ENCODE measurements around the gene RIT2. TPM values are rescaled to one million over a fixed set of nuclear protein-coding genes. Genes with fewer than 3 reads are reported as not detected.

Gene RIT2
- total RNA-seq, 1 donor from 2014 or later: not detected

DNA sequence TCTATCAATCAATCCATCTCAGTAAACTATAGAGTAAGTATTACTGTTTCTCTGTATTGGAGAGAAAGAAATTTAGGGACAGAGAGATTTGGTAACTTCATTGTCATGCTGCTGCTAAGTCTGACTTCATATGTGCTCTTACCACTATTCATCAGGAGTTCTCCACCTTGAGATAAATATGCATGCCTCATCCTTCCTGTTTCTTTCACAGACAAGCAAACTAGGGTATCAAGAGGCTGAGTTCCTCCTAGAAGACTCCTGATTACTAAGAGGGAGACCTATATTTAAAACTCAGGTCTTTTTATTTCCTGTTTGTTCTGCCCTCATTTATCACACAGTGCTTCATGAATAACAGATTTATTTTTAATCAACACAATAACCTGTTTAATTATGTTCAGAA, 34.1 kb downstream of the RIT2 start:
- DNase-seq (ENCODE audit: low spot score): no peak

- DNase-seq (ENCODE audit: low spot score): no peak
Observed at GRCh38 chr18:43080671-43081070, 34.8 kb downstream of the RIT2 start.

GRCh38 chr18:43079422-43079821, 36.1 kb downstream of the RIT2 start:
- no peak for DNase-seq (ENCODE audit: low spot score)

DNA sequence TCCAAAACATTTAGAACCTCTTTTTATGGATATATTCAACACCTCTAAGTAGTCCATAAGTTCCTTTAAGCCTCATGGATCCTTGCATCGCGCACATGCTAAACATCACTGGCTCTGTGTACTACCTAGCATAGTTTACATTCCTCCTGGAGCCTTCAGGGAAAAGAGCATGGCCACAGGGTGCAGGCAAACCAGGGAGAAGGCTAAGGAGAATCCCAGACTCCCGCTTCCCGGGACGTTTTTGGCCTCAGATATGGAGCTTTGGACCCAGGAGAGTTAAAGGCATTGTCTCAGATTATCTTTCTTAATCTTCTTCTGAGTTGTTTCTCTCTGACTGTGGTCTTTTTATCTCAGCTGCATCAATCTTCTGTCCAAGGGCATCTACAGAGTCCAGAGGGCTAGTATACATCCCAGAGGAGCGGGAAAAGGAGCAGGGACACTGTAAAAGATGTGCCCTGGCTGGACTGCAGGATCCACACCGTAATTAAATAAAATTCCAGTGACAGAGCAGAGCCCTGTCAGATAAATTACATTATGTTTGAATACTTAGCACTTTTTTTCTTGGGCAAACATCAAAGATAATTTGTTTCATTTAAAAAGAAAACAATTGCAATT, 36.9 kb downstream of the RIT2 start:
- no peak for DNase-seq (ENCODE audit: low spot score)

- no peak for DNase-seq (ENCODE audit: low spot score)
Observed at GRCh38 chr18:43077510-43078308, 37.8 kb downstream of the RIT2 start.

- no peak for DNase-seq (ENCODE audit: low spot score)
Observed at GRCh38 chr18:43073771-43074170, 41.7 kb downstream of the RIT2 start.

DNA sequence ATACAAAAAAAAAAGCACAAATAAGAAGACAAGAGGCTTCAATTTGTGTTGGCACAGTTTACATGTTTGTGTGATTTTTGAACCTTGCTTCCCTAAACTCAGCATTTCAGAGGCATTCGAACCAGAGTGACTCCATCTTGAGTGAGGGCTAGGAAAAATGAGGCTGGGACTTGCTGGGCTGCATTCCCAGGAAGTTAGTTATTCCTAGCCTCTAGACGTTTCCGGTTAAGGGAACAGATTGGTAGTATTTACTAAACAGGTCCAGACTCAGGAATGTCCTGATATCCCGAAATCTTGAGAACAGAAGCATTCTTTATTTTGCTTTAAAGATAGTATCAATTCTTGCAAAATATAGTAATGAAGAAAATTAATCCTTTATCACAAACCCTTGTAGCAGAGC, 46.7 kb downstream of the RIT2 start:
- no peak for DNase-seq (ENCODE audit: low spot score)

- no peak for DNase-seq (ENCODE audit: low spot score)
Observed at GRCh38 chr18:43067570-43067969, 47.9 kb downstream of the RIT2 start.

GRCh38 chr18:43061816-43062215, 53.7 kb downstream of the RIT2 start:
- DNase-seq (ENCODE audit: low spot score): no peak

DNA sequence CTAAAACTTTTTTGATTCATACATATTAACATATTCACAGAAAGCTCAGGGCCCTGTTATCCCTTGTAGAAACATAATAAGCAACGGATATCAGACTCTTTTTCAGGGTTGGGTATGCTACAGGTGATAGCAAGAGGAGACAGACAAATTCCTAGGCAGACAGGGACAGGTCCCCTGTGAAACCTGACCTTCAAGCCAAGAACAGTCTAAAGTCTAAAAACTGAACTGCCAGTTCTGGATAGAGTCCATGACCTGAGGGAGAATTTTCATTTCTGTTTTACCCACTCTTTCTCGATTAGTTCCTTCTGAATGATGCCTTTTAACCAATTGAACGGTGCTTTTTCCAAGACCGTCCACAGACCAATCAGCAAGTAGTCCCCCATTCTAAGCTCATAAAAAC, 54.2 kb downstream of the RIT2 start:
- no peak for DNase-seq (ENCODE audit: low spot score)

- no peak for DNase-seq (ENCODE audit: low spot score)
Observed at GRCh38 chr18:43060020-43060419, 55.5 kb downstream of the RIT2 start.

DNA sequence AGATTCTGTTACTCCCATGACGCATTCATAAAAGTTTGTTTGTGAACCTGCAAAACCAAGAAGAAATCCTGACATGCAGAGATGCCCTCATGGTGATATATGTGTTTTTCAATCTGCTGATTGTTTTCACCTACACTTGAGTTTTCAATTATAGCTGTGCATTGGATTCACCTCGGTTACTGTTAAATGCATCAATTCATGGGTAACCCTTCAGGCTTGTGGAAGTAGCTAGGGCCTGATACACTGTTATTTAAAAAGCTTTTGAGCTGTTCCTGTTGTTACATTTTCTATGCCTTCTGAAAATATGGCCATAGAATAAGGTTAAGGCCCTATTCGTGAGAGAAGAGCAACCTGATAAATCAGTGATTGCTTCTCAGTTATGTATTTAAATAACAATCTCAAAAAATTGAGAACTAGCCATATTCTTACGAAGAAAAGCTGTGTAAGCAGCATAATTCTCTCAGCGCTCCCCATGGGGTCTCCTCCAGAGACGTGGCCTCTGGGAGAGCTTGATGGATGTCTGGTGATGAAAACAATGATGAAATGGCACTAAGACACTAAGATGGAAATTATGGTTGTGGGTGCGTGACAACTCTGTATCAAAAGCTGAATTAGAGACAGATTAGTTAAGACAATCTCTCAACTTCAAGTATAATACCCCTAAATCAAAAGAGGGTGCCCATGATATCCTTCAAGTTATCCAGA, 60.5 kb downstream of the RIT2 start:
- no peak for DNase-seq (ENCODE audit: low spot score)

- DNase-seq (ENCODE audit: low spot score): no peak
Observed at GRCh38 chr18:43049021-43049420, 66.5 kb downstream of the RIT2 start.

DNA sequence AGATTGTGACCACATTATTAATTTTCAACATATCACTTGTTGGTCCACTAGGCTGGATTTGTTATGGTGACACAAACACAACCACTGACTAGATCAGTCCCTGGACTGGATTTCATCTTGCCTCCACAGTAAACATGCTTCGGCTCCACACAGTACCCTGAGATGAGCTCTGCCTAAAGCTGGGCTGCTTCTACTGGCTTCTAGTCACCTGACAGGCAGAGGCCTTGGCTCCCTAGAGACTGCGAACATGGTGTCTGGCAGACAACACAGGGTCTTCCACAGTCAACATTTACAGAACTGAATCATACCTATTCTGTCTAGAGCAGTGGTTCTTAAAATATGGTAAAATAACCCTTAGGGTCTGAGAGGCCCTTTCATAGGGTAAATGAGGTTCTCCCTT, 69.2 kb downstream of the RIT2 start:
- no peak for DNase-seq (ENCODE audit: low spot score)

- DNase-seq (ENCODE audit: low spot score): no peak
Observed at GRCh38 chr18:43043626-43044025, 71.9 kb downstream of the RIT2 start.

DNA sequence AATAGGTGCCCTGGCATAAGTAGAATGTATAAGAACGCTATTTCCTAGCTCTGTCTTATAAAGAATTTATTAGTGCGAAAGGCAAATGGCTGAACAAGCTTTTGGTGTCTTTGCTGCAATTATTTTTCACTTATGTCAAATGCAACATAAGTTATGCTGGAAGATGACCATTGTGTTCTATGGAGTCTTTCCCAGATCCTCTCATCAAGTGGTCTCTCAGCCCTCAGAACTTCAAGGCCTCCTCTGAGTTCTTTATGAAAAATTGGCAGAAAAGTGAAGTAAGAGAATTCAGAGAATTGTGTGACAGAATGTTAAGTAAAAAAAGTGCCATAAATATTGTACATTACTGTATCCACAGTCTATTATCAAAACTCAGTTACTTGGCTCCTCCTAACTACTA, 75.2 kb downstream of the RIT2 start:
- DNase-seq (ENCODE audit: low spot score): no peak

DNA sequence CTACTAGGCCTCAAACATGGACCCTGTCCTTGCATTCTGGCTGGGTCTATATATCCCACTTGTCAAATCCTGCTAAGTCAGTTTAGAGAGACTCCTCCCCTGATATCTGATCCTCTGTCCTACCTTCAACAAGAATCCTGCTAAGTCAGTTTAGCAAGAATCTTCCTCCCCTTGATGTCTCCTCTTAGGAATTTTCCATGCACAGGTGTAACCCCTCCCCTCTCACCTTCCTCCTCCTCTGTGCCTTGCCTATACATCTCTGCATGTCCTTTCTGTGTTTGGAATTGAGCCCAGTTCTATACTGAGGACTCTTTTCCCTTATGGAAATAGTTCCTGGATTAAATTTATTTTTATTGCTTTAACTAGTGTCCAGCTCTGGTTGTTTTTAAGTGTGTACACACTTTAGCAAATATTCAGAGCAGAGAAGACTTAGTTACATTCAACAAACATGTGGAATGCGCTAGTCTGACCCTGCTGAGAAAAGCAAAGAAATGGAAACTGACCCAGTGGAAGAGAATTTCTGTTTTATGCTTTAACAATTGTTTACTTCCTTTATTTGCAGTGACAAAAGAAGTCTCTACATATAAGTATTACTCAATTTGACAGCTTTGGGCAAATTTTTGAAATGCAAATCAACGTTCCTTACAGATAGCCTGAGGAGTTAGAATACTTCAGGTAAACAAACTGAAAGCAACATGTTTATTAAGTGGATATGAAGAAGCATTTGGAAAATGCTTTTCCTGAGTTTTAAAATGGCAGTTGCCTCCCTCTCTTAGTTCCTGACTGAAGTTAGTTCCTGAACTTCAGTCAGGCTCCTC, 80.6 kb downstream of the RIT2 start:
- no peak for DNase-seq (ENCODE audit: low spot score)

DNA sequence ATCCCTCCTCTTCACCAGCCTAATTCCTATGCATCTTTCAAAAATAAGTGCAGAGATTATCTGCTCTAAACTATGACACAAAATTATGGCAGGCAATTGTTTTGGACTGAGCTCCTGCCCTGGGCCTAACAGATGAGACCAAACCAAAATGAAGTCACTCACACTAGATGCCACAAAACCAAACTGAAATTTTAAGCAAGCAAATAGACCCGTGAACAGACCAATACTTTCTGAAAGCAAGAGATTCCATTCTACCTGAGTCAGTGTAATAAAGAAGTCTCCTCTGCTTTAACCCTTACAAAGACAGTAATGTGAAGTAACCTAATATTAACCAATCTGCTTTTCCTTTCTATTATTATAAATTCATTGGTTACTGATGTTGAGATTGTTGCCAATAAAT, 84.3 kb downstream of the RIT2 start:
- DNase-seq (ENCODE audit: low spot score): no peak

GRCh38 chr18:43029414-43029813, 86.1 kb downstream of the RIT2 start:
- no peak for DNase-seq (ENCODE audit: low spot score)

- no peak for DNase-seq (ENCODE audit: low spot score)
Observed at GRCh38 chr18:43022874-43023273, 92.6 kb downstream of the RIT2 start.

GRCh38 chr18:43017622-43018021, 97.9 kb downstream of the RIT2 start:
- no peak for DNase-seq (ENCODE audit: low spot score)

DNA sequence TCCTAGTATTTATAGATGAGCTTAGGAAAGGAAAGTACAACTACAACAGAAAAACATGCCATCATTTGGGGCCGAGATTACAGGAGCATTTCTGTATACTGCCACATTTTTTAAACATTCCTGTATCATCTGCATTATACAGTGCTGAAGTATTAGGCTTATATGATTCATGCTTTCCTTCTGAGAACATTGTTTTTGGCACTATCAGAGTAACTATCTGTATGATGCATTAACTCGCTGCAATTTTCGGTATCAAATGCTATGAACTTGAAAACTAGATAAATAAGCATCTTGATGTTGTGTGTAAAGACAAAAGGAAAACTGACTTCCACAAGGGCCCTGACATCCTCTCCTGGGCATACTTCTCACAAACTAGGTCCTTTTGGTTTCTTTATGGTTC, 102.0 kb downstream of the RIT2 start:
- DNase-seq (ENCODE audit: low spot score): no peak

All from ureter (tissue), 1 donor.